NCI-H774 (cell line): ENCODE results near the gene CSNK1G1.

Experiments
- DNase-seq: peaks from one replicate; lab custom pipeline; 2025; lab: John Stamatoyannopoulos, UW

Gene CSNK1G1

GRCh38 chr15:64191971-64192830, 163.8 kb downstream of the CSNK1G1 start:
- no peak for DNase-seq

DNA sequence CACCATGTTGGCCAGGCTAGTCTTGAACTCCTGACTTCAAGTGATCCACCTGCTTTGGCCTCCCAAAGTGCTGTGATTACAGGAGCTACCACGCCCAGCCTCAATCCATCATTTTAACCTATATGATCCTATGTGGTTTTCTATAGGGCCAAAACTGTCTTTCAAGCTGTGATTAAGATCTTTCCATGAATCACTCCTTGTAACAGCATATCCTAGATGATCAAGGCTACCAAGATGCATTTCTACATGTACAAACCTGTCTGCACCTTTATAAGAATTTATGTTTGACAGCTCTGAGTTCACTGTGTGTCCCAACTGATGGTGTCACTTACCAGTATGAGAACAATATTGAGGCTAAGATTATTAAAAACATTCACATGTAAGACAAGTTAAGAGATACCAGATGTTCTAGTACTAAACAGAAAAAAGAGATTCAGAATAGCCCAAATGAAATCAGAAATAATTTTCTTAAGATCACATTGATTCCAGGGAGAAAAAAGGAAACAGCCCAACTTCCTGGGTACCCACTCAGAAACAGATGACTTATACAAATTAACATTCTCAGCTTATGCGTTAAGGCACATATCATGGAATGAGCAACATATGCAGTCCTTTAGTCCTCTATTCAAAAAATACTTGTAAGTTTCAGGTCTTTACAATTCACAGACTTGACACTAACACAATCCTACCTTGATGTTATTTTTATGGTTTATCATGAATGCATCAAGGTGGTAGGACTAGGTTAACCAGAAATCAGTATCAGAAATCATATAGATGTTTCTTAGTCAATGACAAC, 168.4 kb downstream of the CSNK1G1 start:
- no peak for DNase-seq

- no peak for DNase-seq
Observed at GRCh38 chr15:64185146-64185911, 170.6 kb downstream of the CSNK1G1 start.

- no peak for DNase-seq
Observed at GRCh38 chr15:64182859-64183370, 173.1 kb downstream of the CSNK1G1 start.

DNA sequence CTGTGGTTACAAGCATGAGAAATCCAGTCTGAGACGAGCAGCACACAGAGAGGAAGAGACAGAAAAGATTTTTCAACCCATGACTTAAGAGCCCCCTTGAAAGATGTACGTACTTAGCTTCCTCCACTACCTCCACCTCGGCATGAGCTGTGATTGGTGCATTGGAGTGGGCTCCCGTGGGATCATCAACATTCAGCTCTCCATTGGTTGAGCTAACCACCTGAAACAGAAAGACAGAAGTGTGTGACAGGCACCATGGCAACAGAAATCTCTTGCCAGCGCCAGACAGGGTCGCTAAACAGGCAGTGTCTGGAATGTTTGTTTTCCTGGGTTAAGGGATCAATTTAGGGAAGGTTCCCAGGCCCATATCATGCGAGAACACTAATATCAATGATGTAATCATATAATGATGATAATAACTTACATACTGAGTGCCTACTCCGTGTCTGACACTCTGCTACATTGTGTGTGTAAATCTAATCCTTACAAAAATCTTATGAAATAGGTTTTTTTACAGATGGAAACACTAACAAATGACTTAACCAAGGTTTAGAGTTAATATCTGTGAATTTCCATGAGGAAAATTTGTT, 175.6 kb downstream of the CSNK1G1 start:
- no peak for DNase-seq

DNA sequence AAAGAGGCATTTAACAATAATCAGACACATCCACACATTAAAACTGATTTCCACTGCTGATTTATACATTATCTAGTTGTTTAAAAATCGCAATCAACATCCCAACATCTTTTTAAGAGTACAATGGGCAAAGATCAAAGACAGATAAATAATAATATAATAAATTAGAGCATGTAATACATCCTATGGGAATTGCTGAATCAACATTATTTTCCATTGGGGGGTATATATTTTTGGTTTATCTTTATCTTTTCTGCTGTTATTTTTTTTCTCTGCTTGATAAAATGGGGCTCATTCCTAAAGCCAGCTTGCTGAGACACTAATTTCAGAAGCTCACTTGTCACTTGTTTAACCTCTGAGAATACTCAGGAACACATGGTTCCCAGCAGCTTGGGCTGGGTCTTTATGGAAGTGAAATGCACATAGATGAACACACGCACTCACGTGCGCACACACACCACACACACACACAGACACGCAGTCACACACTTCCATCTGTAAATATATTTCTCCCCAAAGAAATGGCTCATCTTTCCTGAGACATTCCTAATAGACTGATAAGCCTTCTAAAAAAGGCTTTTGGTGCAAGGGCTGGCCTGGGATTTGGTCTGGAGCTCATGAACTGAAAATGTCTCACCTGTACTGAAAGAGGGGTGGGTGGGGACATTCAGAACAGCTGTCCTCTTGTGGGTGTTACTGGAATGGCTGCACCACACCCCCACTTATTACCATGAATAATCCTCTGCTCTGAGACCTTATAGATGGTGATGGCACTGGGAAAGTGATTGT, 189.7 kb downstream of the CSNK1G1 start:
- DNase-seq = no peak

- no peak for DNase-seq
Observed at GRCh38 chr15:64164436-64164835, 191.5 kb downstream of the CSNK1G1 start.

- no peak for DNase-seq
Observed at GRCh38 chr15:64163659-64164362, 192.2 kb downstream of the CSNK1G1 start.

GRCh38 chr15:64162869-64163658, 192.9 kb downstream of the CSNK1G1 start, which contains the start of gene PPIB:
Gene PPIB, minus strand, starts transcription at chr15:64163022. Its CDS starts 36 bp downstream, at chr15:64162986.
- DNase-seq = peak; percentile 95

DNA sequence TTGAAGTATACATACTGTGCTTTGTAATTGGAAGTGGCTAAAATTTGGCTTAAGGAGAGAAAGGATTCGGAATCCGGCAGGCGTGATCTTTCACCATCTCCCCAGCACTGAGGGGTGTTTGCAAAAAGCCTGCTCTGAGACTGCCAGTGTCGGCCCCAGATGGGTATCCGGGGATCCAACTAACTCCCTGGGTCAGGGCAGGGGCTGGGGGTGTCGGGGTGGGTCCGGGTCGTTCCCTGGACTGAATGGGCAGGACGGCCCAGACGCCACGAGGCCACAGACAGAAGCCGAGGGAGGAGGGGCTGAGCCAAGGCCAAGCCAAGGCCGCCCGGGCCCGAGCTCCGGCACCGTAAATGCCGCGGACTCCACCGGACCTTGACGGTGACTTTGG, 193.5 kb downstream of the CSNK1G1 start:
- no peak for DNase-seq

DNA sequence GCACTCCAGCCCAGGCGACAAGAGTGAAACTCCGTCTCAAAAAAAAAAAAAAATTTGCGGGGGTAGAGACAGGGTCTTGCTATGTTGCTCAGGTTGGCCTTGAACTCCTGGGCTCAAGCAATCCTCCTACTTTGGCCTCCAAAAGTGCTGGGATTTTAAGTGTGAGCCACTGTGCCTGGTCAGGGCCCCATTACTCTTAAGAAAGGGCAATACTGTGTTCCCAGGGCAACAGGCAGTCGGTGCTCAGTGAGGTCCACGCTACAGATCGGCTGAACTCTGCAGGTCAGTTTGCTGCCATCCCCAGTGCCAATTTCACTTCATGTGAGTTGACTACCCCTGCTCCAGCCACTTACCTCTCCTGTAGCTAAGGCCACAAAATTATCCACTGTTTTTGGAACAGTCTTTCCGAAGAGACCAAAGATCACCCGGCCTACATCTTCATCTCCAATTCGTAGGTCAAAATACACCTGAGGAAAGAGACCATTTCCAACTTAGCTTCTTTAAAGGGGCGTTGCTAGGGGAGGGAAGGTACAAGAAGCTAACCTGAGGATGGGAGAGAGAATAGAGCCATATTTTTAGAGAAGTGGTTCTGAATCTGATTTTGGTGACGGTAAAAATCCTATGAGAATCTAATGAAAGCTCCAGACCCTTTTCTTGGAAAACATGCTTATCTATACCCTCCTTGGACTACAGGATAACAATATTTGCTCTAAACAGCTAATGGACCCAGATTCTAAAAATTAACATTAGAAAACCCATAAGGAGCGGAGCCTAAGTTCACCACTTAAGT, 194.1 kb downstream of the CSNK1G1 start:
- DNase-seq = no peak

DNA sequence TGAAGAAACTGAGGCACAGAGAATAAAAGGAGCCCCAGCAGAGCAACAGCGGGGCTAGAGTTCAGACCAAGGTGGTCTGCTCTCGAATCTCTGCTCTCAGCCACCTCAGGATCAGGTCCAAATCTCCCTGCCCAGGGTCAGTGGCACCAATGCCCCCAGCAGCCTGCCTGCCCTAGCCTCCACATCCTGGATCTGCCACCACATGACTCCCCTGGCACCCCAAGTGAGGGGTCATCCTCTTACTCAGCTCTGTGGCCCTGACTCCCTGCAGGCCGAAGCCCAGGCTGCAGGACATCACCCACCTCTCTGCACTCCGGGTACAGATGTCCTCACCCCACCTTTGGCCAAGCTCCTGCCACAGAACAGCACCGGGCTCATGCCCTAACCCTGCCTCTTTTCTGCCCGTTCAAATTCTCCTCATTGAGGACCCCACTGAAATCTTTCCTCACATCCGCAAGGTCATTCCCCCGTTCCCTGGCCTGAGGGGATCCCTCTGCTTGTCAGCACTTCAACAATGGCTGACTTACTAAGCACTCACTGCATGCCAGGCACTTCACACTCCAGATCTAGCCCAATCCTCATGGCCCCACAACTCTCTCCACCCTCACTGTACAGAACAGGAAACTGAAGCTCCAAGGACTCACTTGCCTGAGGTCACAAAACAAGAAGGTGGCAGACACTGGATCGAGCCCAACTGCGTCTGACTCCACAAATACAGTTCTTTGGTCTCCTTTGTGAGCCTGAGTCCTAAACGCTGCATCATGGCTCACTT, 197.4 kb downstream of the CSNK1G1 start:
- DNase-seq = no peak

- no peak for DNase-seq
Observed at GRCh38 chr15:64157599-64158125, 198.3 kb downstream of the CSNK1G1 start.

DNA sequence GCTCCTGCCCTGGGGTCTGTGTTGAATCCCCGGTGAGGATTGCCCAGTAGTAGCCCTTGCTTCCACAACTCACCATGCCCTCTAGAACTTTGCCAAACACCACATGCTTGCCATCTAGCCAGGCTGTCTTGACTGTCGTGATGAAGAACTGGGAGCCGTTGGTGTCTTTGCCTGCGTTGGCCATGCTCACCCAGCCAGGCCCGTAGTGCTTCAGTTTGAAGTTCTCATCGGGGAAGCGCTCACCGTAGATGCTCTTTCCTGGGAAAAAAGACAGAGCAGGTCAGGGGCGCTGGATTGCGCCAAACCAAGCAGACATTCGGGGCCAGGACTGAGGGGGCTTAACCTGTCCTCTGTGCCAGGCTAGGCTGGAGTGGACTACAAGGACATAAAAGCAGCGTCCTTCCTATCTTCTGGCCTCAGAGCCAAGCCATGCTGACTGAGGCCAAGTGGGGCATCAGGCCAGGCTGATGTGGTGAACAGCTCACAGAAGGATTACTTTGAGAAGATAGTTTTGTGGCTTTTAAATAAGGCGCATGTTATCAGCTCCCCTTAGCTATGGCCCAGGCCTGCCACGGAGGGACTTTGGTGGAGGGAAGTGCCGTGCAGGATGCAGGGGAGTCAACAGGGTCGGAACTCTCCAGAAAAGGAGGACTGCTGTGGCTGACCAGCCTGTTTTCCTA, 199.2 kb downstream of the CSNK1G1 start:
- DNase-seq = no peak

GRCh38 chr15:64155802-64156651, 199.9 kb downstream of the CSNK1G1 start:
- no peak for DNase-seq
